B cell (primary cell): ENCODE data around the gene ITPK1.

Experiments used
- EZH2 ChIP-seq: IDR thresholded peaks from 2 replicates; pipeline ENCODE4 v1.6.1; 2012; ENCODE audit warnings: borderline replicate concordance, low read depth, mild to moderate bottlenecking, moderate library complexity, low read length; ENCODE audit not compliant: insufficient read depth, poor library complexity, severe bottlenecking
- TF ChIP-seq, protein P1 (sequence below): fragments of 200-600 bp; IDR thresholded peaks from one replicate; pipeline ENCODE4 v1.8.0; 2022; ENCODE audit warnings: antibody characterized with exemption, mild to moderate bottlenecking

GRCh38 chr14:92958373-92959188 is 157.1 kb downstream of the ITPK1 start:
- no peak for TF ChIP-seq EZH2
- TF ChIP-seq, protein P1, sequence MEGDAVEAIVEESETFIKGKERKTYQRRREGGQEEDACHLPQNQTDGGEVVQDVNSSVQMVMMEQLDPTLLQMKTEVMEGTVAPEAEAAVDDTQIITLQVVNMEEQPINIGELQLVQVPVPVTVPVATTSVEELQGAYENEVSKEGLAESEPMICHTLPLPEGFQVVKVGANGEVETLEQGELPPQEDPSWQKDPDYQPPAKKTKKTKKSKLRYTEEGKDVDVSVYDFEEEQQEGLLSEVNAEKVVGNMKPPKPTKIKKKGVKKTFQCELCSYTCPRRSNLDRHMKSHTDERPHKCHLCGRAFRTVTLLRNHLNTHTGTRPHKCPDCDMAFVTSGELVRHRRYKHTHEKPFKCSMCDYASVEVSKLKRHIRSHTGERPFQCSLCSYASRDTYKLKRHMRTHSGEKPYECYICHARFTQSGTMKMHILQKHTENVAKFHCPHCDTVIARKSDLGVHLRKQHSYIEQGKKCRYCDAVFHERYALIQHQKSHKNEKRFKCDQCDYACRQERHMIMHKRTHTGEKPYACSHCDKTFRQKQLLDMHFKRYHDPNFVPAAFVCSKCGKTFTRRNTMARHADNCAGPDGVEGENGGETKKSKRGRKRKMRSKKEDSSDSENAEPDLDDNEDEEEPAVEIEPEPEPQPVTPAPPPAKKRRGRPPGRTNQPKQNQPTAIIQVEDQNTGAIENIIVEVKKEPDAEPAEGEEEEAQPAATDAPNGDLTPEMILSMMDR = no peak
